ENCODE measurements around the gene PGC. TPM values are rescaled to one million over a fixed set of nuclear protein-coding genes. Genes with fewer than 3 reads are reported as not detected.

Gene PGC
- total and polyA plus RNA-seq, 9 of the 15 experiments (the other 6 are each of a cell fraction or from before 2014, with no cell fraction given), result 0.17 to 0.40 TPM; not detected in 7

DNA sequence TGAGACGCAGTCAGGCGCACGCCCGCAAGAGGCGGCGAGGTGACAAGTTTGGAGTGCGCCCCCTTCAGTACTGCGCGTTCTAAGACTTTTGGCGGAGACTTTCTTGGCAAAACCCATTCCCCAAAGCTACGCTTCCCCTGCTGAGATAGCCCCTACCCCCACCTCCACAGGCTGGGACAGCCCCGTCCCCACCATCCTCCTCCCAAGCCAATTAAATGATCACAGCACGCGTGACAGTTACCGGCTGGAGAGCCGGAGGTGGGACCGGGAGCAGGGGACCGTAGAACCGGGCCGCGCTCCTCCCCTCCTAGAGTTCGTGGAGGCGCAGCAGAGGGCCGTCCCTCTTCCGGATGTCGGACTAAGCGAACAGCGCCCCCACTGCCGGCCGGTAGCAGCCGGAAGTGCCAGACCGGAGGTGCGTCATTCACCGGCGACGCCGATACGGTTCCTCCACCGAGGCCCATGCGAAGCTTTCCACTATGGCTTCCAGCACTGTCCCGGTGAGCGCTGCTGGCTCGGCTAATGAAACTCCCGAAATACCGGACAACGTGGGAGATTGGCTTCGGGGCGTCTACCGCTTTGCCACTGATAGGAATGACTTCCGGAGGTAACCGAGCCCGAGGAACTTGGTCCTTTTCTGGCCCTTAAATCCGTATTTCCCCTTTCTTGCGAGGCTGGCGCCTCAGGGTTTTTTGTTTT lies 40.2 kb upstream of the PGC start, which contains the start of gene TOMM6 (continued):
- TF ChIP-seq DEAF1 (CRISPR knock-in tag; IDR thresholded peaks at IDR 0.05) (no peak), RNF219 (CRISPR knock-in tag; IDR thresholded peaks at IDR 0.05) (no peak), BRD9 (IDR thresholded peaks at IDR 0.05; ENCODE audit: low read depth, partially characterized antibody) (peak; percentile 21), KLF13 (tag; IDR thresholded peaks at IDR 0.05; ENCODE audit: borderline replicate concordance, low read depth) (no peak; the same call in 1 of the 2 replicates), HNRNPLL (IDR thresholded peaks at IDR 0.05; ENCODE audit: low read depth, low read length, poor library complexity, severe bottlenecking) (peak; percentile 76), ILF3 (IDR thresholded peaks at IDR 0.05; ENCODE audit: borderline replicate concordance) (no peak), MYBL2 (IDR thresholded peaks at IDR 0.05; ENCODE audit: low read depth) (no peak), MYBL2 (CRISPR knock-in tag; IDR thresholded peaks at IDR 0.05; ENCODE audit: borderline replicate concordance) (no peak), HNRNPK (IDR thresholded peaks at IDR 0.05; ENCODE audit: low read depth, low read length, poor library complexity, severe bottlenecking) (no peak), ZNF263 (CRISPR knock-in tag; IDR thresholded peaks at IDR 0.05; ENCODE audit: borderline replicate concordance) (no peak), NFXL1 (CRISPR knock-in tag; IDR thresholded peaks at IDR 0.05) (no peak), UBTF (IDR thresholded peaks at IDR 0.05; ENCODE audit: borderline replicate concordance in 1 of 2, low read depth in 2 of 2, low read length in 2 of 2) (peak in 1 of 2 experiments; percentile 92), ZNF778 (CRISPR knock-in tag; IDR thresholded peaks at IDR 0.05) (no peak), MTA1 (IDR thresholded peaks at IDR 0.05; ENCODE audit: borderline replicate concordance) (peak; percentile 99), SP2 (IDR thresholded peaks at IDR 0.05; ENCODE audit: extremely low read depth, low read depth, low read length, poor library complexity, severe bottlenecking) (peak; percentile 23), ZNF232 (CRISPR knock-in tag; IDR thresholded peaks at IDR 0.05) (no peak), CBFB (CRISPR knock-in tag; IDR thresholded peaks at IDR 0.05) (no peak), FOXK2 (conservative IDR thresholded peaks at IDR 0.05 in 1 of 2, IDR thresholded peaks at IDR 0.05 in 1 of 2; ENCODE audit: low read depth in 2 of 2) (peak; percentile 73 to 77)
- TF ChIP-seq, protein P1, sequence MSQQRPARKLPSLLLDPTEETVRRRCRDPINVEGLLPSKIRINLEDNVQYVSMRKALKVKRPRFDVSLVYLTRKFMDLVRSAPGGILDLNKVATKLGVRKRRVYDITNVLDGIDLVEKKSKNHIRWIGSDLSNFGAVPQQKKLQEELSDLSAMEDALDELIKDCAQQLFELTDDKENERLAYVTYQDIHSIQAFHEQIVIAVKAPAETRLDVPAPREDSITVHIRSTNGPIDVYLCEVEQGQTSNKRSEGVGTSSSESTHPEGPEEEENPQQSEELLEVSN (IDR thresholded peaks at IDR 0.05; ENCODE audit: borderline replicate concordance in 1 of 2, extremely low read depth in 1 of 2, insufficient read depth in 1 of 2, insufficient read length in 1 of 2, low read depth in 1 of 2, low read length in 1 of 2, poor library complexity in 1 of 2, severe bottlenecking in 1 of 2), result peak; percentile 32 to 75
